Epithelial cell of proximal tubule (primary cell): ENCODE measurements around the gene PLEKHA1. TPM values are rescaled to one million over a fixed set of nuclear protein-coding genes. Genes with fewer than 3 reads are reported as not detected.
A peak's percentile ranks its signal among the peaks of the same experiment; 100 is the strongest.

Experiments used
- DNase-seq: peaks from one replicate; pipeline ENCODE4 v3.0.0-alpha.2; 2011; ENCODE audit warnings: low read depth
- H3K4me3 ChIP-seq: 2 replicates; pipeline ENCODE4 v1.5.1; 2011; ENCODE audit warnings: low read depth, mild to moderate bottlenecking, low read length
- total RNA-seq: library from RNA; depleted of rRNA; stranded (reverse); fragments of >200 nt; gene quantifications from 2 replicates; pipeline ENCODE4 v1.2.3, GENCODE V29; 2015
- TF ChIP-seq, protein P1 (sequence below): conservative IDR thresholded peaks from 2 replicates; pipeline ENCODE4 v1.5.1; 2012; ENCODE audit warnings: low read depth, mild to moderate bottlenecking, low read length

PLEKHA1 gene
- total RNA-seq, 1 donor from 2014 or later: 84.6 TPM

DNA sequence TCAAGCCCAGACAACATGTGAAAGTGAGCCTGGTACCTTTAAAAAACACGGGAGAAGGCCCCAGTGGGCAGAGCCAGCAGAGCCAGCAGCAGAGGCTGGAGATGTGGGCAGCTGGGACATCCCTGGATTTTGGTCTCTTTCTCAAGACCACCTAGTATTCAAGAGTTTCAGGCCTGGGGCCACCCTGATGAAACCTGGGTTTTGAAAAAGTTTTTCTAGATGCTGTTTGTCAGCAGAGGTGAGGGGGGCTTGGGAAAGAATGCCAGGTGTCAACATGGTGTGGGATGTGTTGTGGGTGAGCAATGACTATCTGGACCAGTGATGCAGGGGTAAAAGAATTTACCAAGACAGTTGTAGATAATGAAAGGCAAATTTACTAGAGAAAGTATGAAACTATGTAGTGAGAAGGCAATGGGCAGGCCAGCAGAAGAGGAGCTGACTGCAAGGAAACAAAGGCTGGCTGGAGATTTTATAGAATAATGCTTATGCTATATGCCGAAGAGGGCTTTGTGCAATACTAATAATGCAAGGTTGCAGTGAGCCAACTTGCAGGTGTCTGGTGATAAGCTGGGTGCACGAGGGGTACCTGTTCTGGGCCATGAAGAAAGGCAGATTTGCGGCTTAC lies 28.1 kb upstream of the PLEKHA1 start:
- TF ChIP-seq, protein P1, sequence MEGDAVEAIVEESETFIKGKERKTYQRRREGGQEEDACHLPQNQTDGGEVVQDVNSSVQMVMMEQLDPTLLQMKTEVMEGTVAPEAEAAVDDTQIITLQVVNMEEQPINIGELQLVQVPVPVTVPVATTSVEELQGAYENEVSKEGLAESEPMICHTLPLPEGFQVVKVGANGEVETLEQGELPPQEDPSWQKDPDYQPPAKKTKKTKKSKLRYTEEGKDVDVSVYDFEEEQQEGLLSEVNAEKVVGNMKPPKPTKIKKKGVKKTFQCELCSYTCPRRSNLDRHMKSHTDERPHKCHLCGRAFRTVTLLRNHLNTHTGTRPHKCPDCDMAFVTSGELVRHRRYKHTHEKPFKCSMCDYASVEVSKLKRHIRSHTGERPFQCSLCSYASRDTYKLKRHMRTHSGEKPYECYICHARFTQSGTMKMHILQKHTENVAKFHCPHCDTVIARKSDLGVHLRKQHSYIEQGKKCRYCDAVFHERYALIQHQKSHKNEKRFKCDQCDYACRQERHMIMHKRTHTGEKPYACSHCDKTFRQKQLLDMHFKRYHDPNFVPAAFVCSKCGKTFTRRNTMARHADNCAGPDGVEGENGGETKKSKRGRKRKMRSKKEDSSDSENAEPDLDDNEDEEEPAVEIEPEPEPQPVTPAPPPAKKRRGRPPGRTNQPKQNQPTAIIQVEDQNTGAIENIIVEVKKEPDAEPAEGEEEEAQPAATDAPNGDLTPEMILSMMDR: no peak
- DNase-seq: no peak
- H3K4me3 ChIP-seq: no peak overlapping the region

DNA sequence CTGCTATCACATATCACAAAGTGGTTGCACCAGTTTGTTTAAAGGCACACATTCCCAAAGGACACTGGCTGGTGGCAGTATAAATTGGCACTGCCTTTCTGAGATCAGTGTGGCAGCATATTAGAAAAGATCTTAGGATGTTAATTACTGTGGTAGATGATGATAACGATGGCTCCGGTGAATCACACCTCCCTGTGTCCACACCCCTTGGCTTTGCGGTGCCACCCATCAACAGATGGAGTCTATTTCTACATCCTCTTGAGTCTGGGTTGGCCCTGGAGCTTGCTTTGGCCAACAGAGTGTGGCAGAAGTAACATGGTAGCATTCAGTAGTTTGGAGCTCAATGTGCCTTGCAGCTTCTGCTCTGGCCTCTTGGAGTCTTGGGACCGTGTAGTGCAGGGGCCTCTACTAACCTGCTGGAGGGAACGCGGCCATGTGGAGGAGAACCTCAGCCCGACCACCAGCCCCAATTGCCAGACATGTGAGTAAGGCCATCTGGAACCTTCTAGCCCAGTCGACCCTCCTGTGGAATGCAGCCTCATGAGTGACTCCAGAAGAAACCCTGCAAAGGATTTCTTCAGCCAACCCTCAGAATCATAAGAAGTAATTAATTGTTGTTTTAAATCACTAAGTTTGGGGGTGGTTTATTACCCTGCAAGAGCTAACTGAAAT lies 27.2 kb upstream of the PLEKHA1 start:
- TF ChIP-seq, protein P1: no peak

DNA sequence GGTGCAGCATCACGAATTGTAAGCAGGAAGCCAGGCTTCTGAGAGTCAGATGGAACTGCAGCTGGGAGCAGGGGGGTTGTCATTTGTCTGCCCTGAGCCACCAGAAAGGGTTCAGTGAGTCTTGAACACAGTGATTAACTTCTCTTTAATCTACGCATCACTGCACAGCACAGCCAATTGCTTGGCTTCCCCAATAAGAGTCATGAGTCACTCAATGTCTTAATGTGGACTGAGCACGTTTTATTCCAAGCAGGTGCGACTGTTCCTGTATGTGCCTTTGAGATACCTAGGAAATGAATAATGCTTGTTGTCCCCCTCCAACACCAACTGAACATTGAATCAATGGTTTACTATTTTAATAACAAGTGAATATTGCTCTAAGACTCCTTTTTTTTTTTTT lies 26.0 kb upstream of the PLEKHA1 start:
- peak; percentile 96 for DNase-seq
- H3K4me3 ChIP-seq: no peak overlapping the region
- TF ChIP-seq, protein P1: no peak

More for the DNA sequence above, 27.2 kb upstream of the PLEKHA1 start:
- H3K4me3 ChIP-seq: no peak overlapping the region
- no peak for DNase-seq

DNA sequence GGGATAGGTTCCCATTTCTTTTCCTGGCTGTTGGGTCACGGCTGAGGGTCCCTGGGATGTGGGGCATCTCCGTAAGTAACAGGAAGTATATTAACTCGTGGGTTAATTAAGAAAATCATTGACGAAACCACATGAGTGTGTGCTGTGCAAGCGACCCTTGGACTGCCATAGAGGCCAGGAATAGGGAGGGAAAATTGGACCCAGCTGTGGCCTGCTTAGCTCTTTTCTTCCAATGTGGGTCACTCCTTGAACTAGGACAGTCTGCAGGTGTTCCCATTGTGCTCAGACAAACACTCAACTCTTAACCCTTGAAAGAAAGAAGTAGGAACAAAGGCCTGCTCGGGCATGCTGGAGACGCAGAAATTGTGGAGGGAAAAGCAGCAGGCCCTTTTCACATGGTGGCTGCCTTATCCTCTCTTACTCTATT lies 25.6 kb upstream of the PLEKHA1 start:
- no peak overlapping the region for H3K4me3 ChIP-seq
- no peak for DNase-seq
- TF ChIP-seq, protein P1: no peak

DNA sequence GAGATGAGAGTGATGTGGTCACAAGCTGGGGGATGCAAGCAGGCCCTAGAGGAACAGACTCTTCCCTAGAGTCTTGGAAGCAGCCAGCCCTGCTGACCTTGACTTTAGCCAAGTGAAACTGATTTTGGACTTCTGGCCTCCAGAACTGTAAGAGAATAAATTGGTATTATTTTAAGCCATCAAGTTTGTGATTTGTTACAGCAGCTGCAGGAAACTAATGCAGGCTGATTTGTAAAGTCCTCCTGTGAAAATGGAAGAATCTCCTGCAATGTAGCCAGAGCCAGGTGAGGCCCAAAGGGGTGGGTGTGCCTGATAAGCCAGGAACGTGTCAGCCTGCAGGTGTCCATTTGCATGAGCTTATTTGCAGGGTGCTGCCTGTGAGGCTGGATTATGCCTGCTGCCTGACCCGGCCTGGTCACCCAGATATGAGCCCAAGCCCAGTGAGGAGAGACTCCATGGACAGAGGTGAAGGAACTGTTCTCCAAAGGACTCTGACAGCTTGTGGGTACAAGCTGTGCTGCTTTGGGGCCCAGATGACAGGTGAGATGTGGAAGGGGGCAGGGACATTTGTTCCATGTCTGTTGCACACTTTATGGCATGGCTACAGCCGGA lies 24.6 kb upstream of the PLEKHA1 start:
- TF ChIP-seq, protein P1: no peak
- H3K4me3 ChIP-seq: no peak overlapping the region
- no peak for DNase-seq

DNA sequence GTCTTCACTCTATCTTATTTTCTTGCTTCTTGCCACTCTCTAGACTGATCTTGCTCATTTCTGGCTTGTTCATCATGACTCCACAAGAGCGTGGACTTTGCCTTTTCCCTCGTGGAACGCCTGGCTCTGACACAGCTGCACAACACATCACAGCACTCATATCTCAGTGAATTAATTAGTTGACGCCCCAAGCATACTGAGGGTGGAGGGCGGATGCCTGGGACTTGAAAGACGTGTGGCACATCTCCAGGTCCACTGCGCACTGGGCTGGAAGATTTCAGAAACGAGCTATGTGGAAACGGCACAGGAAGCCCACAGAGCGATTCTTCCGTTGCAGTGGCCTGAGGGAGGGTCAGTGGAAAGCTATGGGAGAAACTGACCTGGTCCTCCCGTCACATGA lies 23.6 kb upstream of the PLEKHA1 start:
- DNase-seq: no peak
- no peak overlapping the region for H3K4me3 ChIP-seq

More for the DNA sequence above, 23.6 kb upstream of the PLEKHA1 start:
- TF ChIP-seq, protein P1: no peak
